ES-I3 (cell line): ENCODE results near the gene UCP3.

Experiments used
- H3K36me3 ChIP-seq: 2 replicates; pipeline ENCODE4 v1.6.1; 2013; ENCODE audit warnings: mild to moderate bottlenecking, low read length, control low read depth, moderate library complexity; ENCODE audit not compliant: insufficient read depth
- H3K4me1 ChIP-seq: 2 replicates; pipeline ENCODE4 v1.6.1; 2013; ENCODE audit warnings: mild to moderate bottlenecking, control low read depth, low read length; ENCODE audit not compliant: insufficient read depth
- H3K9ac ChIP-seq: 2 replicates; pipeline ENCODE4 v1.6.1; 2013; ENCODE audit warnings: low read depth, mild to moderate bottlenecking, low read length, moderate library complexity
- H3K9me3 ChIP-seq: 2 replicates; pipeline ENCODE4 v1.6.1; 2013; ENCODE audit warnings: mild to moderate bottlenecking, low read length, moderate library complexity; ENCODE audit not compliant: control insufficient read depth, insufficient read depth

Gene UCP3

GRCh38 chr11:73971175-73971719 is 37.6 kb downstream of the UCP3 start:
- no peaks in the 10 kb centered on the region for H3K4me1 ChIP-seq
- H3K9me3 ChIP-seq = no peaks in the 10 kb centered on the region
- H3K36me3 ChIP-seq = peaks cover 3% of the 10 kb centered on the region; the same call in 1 of the 2 replicates
- no peak overlapping the region for H3K9ac ChIP-seq

DNA sequence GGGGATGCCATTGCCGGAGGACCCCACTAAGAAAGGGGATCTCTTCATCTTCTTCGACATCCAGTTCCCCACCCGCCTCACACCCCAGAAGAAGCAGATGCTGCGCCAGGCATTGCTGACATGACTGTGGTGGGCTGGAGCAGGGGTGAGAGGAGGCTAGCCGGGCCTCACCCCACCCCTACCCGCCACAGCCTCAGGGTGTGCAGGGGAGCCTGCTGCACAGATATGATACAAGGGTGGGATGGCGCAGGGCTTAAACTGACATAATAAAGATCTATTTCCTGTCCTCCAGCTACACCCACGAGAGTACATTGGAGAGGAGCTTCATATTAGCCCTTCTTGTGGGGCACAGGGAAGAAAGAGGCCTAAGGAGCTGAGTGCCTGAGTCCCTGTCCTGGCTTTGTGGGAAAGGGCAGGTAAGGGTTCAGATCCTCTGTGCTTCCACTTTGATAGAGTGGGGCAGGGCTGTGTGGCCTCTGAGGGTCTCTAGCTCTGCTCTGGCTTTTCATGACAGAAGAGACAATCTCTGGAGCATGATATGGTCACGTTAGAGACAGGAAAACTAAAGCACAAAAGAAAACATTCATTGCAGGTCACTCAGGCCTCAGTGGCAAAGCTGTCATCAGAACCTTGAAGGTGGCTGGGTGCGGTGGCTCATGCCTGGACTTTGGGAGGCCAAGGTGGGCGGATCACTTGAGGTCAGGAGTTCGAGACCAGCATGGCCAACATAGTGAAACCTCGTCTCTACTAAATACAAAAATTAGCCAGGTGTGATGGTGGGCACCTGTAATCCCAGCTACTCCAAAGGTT is 38.7 kb downstream of the UCP3 start:
- H3K4me1 ChIP-seq = no peaks in the 10 kb centered on the region
- no peaks in the 10 kb centered on the region for H3K9me3 ChIP-seq
- H3K36me3 ChIP-seq = no peaks in the 10 kb centered on the region
- no peak overlapping the region for H3K9ac ChIP-seq

DNA sequence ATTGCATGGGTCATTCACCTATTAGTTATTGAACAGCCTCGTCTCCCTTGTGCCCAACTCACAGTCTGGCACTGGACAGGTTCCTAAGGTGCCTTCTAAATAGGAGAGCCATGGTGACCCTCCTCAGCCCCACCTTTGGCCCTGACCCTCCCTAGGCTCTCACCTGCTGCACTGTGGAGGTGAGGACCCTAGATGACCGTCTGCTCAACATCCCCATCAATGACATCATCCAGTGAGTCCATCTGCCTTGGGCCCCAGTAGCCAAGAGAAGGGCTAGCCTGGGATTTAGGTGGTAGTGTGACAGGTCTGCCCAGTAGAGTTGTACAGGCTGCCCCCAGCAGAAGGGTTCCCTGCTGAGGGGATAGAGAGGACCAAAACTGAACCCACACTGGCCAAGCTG is 39.8 kb downstream of the UCP3 start:
- no peaks in the 10 kb centered on the region for H3K36me3 ChIP-seq
- no peak overlapping the region for H3K9ac ChIP-seq
- no peaks in the 10 kb centered on the region for H3K9me3 ChIP-seq

GRCh38 chr11:73968356-73968966 is 40.4 kb downstream of the UCP3 start:
- H3K9ac ChIP-seq = no peak overlapping the region
- no peaks in the 10 kb centered on the region; the same call in 1 of the 2 replicates for H3K4me1 ChIP-seq
- no peaks in the 10 kb centered on the region for H3K36me3 ChIP-seq
- H3K9me3 ChIP-seq = no peaks in the 10 kb centered on the region

More for the DNA sequence above, 39.8 kb downstream of the UCP3 start:
- H3K4me1 ChIP-seq = no peaks in the 10 kb centered on the region; the same call in 1 of the 2 replicates

GRCh38 chr11:73965764-73966121 is 43.1 kb downstream of the UCP3 start:
- Histone ChIP-seq H3K9ac (no peak overlapping the region), H3K9me3 (no peaks in the 10 kb centered on the region), H3K4me1 (no peaks in the 10 kb centered on the region; the same call in 1 of the 2 replicates), H3K36me3 (no peaks in the 10 kb centered on the region)

DNA sequence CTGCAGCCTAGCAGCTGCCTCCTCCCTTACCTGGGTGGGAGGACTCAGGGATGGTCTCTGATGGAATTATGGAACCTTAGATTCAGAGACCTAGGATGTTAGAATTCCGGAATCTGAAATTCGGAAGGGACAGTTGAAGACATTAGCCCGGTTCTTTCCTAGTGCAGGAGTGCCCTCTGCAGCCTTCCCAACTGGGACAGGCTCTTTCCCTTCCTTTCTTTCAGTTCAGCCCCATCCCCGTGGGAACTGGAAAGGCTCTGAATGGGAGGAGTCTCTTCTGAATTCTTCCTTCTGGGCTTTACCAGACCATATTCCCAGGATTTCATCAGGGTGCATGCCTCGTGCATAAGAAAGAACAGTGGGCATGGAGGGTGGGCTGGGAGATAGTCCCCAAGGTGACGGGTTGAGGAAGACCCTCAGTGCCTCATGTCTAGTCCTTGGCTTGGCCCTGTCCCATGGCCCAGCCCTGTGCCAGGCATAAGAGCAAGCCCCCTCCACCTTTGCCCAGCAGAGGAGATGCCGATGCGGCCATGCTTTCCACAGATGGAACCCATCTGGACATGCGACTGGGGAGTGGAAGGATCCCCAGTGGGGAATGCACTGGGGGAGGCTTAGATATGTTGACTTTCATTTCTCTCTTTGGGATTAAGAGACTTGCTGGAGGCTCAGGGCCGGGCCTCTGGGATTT is 43.7 kb downstream of the UCP3 start:
- H3K9ac ChIP-seq = peak overlapping the region; percentile 11; the same call in 1 of the 2 replicates
- H3K9me3 ChIP-seq = no peaks in the 10 kb centered on the region
- no peaks in the 10 kb centered on the region; the same call in 1 of the 2 replicates for H3K4me1 ChIP-seq
- H3K36me3 ChIP-seq = no peaks in the 10 kb centered on the region

- Histone ChIP-seq H3K9me3 (no peaks in the 10 kb centered on the region), H3K9ac (no peak overlapping the region), H3K4me1 (no peaks in the 10 kb centered on the region; the same call in 1 of the 2 replicates), H3K36me3 (no peaks in the 10 kb centered on the region)
Observed at GRCh38 chr11:73963861-73964260, 45.0 kb downstream of the UCP3 start.

- Histone ChIP-seq H3K36me3 (no peaks in the 10 kb centered on the region), H3K9ac (no peak overlapping the region), H3K4me1 (no peaks in the 10 kb centered on the region; the same call in 1 of the 2 replicates), H3K9me3 (no peaks in the 10 kb centered on the region)
Observed at GRCh38 chr11:73962101-73962705, 46.7 kb downstream of the UCP3 start.

DNA sequence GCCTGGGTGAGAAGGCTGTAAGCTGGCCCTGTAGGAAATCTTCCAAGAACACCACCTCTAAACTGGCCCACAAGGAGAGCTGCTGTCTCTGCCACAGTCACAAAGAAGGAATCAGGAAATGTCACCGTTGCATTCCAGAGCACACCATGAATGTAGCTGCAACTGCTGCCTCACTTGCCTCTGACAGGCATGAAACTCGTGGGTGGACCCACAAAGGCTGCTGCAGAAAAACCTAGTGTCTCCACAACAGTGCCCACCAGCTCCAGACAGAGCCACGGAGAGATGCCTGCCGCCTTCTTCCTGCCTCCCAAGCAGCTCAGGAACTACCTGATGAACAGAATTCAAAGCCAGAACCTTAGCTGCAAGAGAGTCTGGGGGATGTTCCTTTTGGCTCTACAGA is 47.6 kb downstream of the UCP3 start:
- Histone ChIP-seq H3K9me3 (no peaks in the 10 kb centered on the region), H3K9ac (no peak overlapping the region), H3K36me3 (no peaks in the 10 kb centered on the region), H3K4me1 (no peaks in the 10 kb centered on the region; the same call in 1 of the 2 replicates)

DNA sequence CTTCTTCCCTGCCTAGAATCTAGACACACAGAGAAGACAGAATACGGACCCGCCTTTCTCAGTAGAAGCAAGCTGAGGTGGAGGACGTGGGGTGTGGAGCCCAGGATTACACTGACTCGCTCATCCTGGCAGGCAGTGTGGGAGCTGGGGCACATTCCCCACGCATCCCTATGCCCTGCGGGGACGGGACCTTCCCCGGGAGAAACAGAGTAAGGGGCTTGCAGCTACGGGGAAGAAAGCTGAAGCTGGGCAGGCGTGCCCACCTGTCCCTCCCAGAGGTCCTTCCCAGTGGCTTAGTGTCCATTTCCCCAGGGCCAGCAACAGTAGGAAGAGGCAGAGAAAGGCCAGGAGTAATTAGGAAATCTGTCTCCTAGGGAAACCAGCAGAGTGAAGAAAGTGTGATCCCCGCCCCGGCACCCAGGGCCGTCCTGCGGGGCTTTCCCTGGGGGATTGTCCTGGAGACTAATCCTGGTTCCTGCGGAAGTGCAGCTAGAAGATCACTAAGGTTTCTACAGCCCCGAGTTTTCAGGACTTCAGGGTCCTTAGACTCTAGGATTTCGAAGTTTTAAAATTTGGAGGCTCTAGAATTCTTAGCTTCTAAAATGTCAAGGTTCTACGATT is 50.3 kb downstream of the UCP3 start:
- Histone ChIP-seq H3K9ac (no peak overlapping the region), H3K36me3 (no peaks in the 10 kb centered on the region)

DNA sequence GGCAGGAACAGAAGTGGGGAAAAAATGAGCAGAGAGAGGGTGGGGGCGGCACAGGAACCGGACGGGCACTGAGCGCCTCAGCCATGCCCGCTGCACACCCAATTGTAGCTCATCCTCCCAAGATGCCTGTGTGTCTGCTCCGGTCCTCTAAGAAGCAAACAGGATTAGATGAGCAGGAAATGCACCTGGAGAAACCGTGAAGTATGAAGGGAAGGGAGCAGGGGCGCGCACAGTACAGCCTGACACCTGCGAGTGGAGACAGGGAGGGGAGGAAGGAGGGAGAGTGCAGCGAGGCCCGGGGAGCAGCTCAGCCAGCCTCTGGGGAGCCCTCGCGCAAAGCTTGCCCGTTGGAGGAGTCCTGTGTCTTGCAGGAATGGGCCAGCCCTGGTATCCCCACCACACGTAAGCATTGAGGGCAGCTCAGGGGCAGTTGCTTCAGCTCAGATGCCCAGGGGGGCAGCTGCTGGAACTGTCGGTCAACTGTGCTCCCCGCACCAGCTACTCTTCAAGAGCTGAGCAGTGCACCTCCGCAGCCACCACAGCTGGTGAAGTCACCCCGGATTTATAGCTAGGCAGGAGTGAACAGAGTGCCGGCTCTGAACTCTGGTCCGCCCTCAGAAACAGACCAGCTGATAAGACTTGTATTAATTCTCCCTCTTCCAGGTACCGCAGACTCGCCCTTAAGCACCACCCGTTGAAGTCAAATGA is 51.1 kb downstream of the UCP3 start:
- H3K4me1 ChIP-seq = peaks cover 3% of the 10 kb centered on the region; the same call in 1 of the 2 replicates
- no peak overlapping the region for H3K9ac ChIP-seq
- H3K9me3 ChIP-seq = no peaks in the 10 kb centered on the region
- no peaks in the 10 kb centered on the region for H3K36me3 ChIP-seq

More for the DNA sequence above, 50.3 kb downstream of the UCP3 start:
- H3K4me1 ChIP-seq = peaks cover 3% of the 10 kb centered on the region; the same call in 1 of the 2 replicates
- H3K9me3 ChIP-seq = no peaks in the 10 kb centered on the region

- no peaks in the 10 kb centered on the region for H3K9me3 ChIP-seq
- H3K9ac ChIP-seq = no peak overlapping the region
- no peaks in the 10 kb centered on the region for H3K36me3 ChIP-seq
- H3K4me1 ChIP-seq = peaks cover 3% of the 10 kb centered on the region; the same call in 1 of the 2 replicates
Observed at GRCh38 chr11:73956876-73957653, 51.8 kb downstream of the UCP3 start.
